Central memory CD8-positive, alpha-beta T cell (primary cell): ENCODE data around the gene BOC.

Experiments used
- ATAC-seq: fragments of 150-1000 bp; cut with Tn5 transposase; replicated peaks from 2 replicates; pipeline ENCODE4 v1.10.0; 2022; ENCODE audit warnings: mild to moderate bottlenecking, moderate FRiP score, moderate number of reproducible peaks; ENCODE audit not compliant: poor library complexity, severe bottlenecking; ENCODE audit errors: extremely low read depth
- DNase-seq, 2 donors: peaks; one replicate each; pipeline ENCODE4 v3.0.0; 2021; ENCODE audit warnings: low spot score in 2 of 2
- H3K27ac Mint-ChIP-seq: one replicate; pipeline ENCODE4 v1.8.0; 2022; ENCODE audit warnings: low read depth, mild to moderate bottlenecking, moderate library complexity, mixed read lengths
- H3K27me3 Mint-ChIP-seq: one replicate; pipeline ENCODE4 v1.8.0; 2022; ENCODE audit warnings: mixed read lengths
- H3K36me3 Mint-ChIP-seq: one replicate; pipeline ENCODE4 v1.8.0; 2022; ENCODE audit warnings: mild to moderate bottlenecking, moderate library complexity, mixed read lengths; ENCODE audit not compliant: insufficient read depth
- H3K4me1 Mint-ChIP-seq: one replicate; pipeline ENCODE4 v1.8.0; 2022; ENCODE audit warnings: mixed read lengths
- H3K4me3 Mint-ChIP-seq: one replicate; pipeline ENCODE4 v1.8.0; 2022; ENCODE audit warnings: mild to moderate bottlenecking, moderate library complexity, mixed read lengths
- H3K9me3 Mint-ChIP-seq: one replicate; pipeline ENCODE4 v1.8.0; 2022; ENCODE audit warnings: mixed read lengths

Gene BOC

DNA sequence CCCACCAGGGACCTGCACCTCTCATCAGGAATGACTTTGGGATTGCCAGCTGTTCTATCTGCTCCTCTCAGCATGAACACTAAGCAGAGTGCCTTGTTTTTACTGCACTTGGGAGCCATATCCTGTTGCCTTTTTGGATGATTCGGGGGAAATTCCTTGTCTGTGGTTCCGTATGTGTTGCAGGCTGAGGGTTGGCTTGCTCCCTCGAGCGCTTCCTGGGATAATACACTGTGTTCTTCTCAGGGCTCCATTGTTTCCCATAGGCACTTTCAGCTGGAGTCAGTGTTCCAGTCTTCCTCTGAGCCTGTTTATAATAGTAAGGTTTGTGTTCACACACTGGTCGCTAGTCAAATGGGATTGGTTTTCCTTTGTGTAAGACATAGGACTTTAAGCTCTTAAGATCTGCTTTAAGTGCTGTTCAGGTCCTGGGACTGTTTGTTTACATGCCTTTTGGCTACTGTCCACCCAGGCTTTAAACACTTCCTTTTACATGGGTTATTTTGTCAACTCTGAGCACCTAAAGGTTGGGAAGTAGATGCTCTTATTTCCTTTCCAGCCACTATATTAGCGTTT, 23.4 kb downstream of the BOC start:
- no peaks in the 10 kb centered on the region for H3K4me1 Mint-ChIP-seq

DNA sequence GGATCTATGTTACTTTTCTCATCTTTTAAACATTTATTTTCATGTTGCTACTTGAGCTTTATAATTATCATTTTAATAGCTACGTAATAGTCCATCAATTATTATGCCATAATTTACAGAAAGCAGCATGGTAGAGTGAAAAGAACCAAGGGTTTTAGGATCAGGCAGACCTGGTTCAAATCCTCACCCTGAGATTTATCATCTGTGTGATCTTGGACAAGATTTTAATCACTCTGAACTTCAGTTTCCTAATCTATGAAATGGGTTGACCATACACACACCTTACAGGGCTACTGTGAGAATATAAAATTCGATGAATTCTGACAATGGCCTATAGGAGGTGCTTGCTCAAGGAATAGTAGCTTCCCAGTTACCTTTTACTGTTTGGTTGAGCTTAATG, 27.1 kb downstream of the BOC start:
- Mint-ChIP-seq H3K27me3 (peaks cover 67% of the 10 kb centered on the region), H3K4me1 (peaks cover 8% of the 10 kb centered on the region), H3K4me3 (no peak overlapping the region), H3K36me3 (no peaks in the 10 kb centered on the region), H3K27ac (no peak overlapping the region), H3K9me3 (no peaks in the 10 kb centered on the region)
- ATAC-seq = no peak
- no peak for DNase-seq

More for the DNA sequence above, 23.4 kb downstream of the BOC start:
- H3K4me3 Mint-ChIP-seq = no peak overlapping the region
- no peak overlapping the region for H3K27ac Mint-ChIP-seq
- no peaks in the 10 kb centered on the region for H3K36me3 Mint-ChIP-seq
- H3K9me3 Mint-ChIP-seq = no peaks in the 10 kb centered on the region
- no peak for ATAC-seq
- H3K27me3 Mint-ChIP-seq = peaks cover 34% of the 10 kb centered on the region
- DNase-seq = no peak

DNA sequence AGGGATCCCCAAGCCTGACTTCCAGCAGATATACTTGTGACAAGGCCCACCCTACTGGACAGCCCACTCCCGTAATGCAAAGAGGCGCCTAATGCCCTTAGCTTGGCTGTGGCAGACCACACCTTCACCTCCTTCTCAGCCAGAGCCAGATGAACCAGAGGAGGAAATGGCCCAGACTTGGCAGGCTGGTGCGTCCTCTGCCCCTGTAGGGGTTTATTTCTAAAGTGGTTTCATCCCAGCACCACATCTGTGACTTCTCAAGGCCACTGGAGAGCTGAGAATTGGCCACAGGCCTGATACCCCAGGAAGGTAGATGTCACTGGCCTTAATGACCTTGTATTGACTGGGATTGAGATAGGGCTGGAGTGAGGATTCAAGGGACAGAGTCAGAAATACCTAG, 29.5 kb downstream of the BOC start:
- DNase-seq (no peak), ATAC-seq (no peak)
- H3K4me1 Mint-ChIP-seq = peaks cover 8% of the 10 kb centered on the region
- H3K36me3 Mint-ChIP-seq = no peaks in the 10 kb centered on the region
- no peak overlapping the region for H3K27ac Mint-ChIP-seq
- H3K27me3 Mint-ChIP-seq = peaks cover 55% of the 10 kb centered on the region
- H3K9me3 Mint-ChIP-seq = no peaks in the 10 kb centered on the region
- no peak overlapping the region for H3K4me3 Mint-ChIP-seq

DNA sequence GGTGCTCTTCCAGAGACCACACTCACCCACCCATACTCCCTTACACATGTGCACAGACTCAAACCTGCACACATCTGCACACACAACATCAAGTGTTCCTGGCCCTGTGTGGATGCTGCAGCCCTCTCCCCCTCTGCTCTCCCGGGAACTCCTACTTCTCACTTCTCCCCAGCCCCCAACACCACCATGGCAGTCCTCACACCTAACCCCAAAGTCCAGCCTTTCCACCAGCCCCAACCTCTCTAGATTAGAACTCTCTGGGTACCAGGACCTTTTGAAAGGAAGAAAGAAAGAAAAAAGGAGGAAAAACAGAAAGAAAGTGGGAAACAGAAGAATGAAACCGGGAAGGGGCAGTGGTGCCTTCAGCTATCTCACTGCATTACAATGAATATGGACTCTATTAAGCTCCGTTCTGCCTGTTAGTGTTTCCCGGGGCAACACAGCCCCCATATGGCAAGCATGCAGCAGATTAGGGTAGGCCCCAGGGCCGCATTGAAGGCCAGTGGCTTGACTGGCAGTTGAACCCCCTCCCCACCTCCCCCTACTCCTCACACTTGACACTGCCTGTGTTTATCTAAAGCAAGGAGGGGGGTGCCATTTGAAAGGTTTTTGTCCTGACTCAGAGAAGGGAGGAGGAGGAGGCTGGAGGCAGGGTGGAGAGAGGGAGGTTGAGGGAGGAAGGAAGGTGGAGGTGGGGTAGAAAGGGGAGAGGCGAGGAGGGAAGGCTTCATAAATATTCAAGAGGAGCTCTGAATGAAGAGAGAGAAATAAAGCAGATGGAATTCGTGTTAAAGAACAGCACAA, 30.1 kb downstream of the BOC start:
- Mint-ChIP-seq H3K4me3 (no peak overlapping the region), H3K36me3 (no peaks in the 10 kb centered on the region), H3K27ac (peak overlapping the region; percentile 27), H3K9me3 (no peaks in the 10 kb centered on the region), H3K4me1 (peaks cover 8% of the 10 kb centered on the region), H3K27me3 (peaks cover 55% of the 10 kb centered on the region)
- DNase-seq (no peak), ATAC-seq (no peak)

DNA sequence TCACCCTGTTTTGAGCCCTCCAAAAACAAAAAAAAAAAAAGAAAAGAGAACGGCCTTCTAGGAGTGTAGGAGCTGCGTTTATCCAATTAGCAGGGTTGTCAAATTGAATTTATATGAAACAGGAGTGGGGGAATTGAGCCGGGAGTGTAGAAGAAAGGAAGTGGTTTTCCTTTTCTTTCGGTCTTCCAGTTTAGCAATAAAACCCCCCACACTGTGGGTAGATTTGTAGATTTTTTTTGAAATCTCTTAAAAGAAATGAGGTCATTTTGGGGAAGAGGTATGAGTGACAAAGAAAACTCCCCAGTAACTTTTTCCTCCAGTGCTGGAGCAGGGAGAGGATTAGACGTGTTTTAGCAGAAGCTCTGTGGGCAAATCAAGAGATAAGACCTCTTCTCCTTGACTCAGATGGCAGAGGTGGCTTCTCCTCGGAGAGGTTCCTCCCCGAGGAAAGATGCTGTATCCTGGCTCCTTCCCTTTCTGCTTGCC, 30.8 kb downstream of the BOC start:
- peaks cover 62% of the 10 kb centered on the region for H3K27me3 Mint-ChIP-seq
- H3K4me3 Mint-ChIP-seq = no peak overlapping the region
- H3K36me3 Mint-ChIP-seq = no peaks in the 10 kb centered on the region
- H3K27ac Mint-ChIP-seq = peak overlapping the region; percentile 27
- DNase-seq (no peak), ATAC-seq (no peak)
- H3K9me3 Mint-ChIP-seq = no peaks in the 10 kb centered on the region
- H3K4me1 Mint-ChIP-seq = peaks cover 8% of the 10 kb centered on the region

DNA sequence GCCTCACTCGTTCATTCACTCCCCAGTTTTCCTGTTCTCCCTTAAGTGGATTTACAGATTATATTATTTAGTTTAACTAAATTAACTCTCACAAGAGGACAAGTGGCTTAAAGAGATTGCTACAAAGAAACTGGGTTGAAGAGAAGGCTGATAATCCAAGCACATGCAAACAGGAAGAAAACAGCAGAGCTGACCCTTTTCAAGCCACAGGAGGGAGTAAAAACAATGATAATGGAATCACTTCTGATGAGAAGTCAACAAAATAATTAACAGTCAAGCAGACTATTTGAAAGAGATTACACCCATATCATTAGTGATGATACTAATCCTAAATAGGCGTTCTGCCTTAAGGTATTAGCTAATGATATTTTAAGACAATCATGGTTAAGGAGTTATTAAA, 31.7 kb downstream of the BOC start:
- no peak for DNase-seq
- Mint-ChIP-seq H3K27me3 (peaks cover 65% of the 10 kb centered on the region), H3K4me3 (no peak overlapping the region), H3K9me3 (no peaks in the 10 kb centered on the region), H3K4me1 (peaks cover 8% of the 10 kb centered on the region), H3K36me3 (no peaks in the 10 kb centered on the region), H3K27ac (no peak overlapping the region)
- no peak for ATAC-seq

DNA sequence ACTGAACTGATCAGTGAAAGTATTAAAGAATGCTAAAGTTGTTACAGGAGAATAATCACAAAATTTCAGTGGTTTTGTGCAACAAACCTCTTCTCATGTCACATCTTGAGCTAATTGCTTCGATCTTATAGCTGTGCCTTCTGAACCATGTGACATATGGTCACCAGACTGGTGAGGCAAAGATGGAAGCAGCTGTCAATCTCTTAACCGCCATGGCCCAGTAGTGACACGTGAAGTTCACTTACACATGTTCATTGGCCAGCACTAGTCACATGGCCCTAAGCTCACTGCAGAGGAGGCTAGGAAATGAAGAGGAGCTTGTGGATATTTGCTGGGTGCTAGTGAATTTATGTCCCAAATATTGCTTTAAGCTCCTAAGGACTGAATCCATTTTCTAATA, 32.5 kb downstream of the BOC start:
- Mint-ChIP-seq H3K36me3 (no peaks in the 10 kb centered on the region), H3K9me3 (no peaks in the 10 kb centered on the region), H3K27me3 (peaks cover 65% of the 10 kb centered on the region), H3K4me3 (no peak overlapping the region), H3K4me1 (peaks cover 8% of the 10 kb centered on the region), H3K27ac (no peak overlapping the region)
- no peak for ATAC-seq
- no peak for DNase-seq

DNA sequence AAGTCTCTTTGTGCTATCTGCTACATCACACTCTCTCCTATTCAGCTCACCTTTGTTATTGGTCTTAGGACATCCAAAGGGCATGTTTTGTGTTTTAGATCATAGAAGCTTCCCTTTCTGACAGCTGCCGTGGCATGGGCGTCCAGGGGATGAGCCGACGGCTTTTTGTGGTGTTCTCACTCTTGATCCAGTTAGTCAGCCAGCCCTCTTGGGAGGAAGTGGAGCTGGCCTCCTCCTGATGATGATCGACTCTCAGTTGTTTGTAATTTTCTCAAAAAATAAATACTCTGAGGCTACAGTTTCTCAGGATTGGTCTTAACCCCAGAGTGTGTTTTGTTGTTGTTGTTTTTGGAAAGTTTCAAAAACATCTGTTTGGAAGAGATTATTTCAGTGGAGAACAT, 34.4 kb downstream of the BOC start:
- no peaks in the 10 kb centered on the region for H3K36me3 Mint-ChIP-seq
- no peak for ATAC-seq
- no peaks in the 10 kb centered on the region for H3K9me3 Mint-ChIP-seq
- peaks cover 46% of the 10 kb centered on the region for H3K27me3 Mint-ChIP-seq
- no peak for DNase-seq
- no peak overlapping the region for H3K27ac Mint-ChIP-seq
- H3K4me1 Mint-ChIP-seq = peaks cover 8% of the 10 kb centered on the region
- H3K4me3 Mint-ChIP-seq = no peak overlapping the region

DNA sequence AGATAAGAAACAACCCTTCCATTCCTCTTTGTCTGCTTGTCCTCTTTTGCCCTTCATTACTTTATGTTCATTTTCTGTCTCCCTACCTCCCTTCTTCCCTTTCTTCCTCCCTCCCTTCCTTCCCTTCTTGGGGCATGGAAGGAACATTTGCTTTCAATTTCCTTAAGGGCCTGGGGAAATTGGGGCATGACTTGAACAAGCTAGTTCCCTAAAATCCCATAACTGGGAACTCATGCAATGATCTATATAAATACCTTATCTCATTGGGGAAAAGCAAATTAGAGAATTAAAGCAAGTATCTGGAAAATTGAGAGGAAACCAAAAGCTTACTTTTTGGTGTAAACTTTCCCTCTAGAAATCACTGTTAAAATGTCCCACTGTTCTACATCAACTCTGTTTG, 35.7 kb downstream of the BOC start:
- DNase-seq (no peak), ATAC-seq (no peak)
- peaks cover 42% of the 10 kb centered on the region for H3K27me3 Mint-ChIP-seq
- no peaks in the 10 kb centered on the region for H3K36me3 Mint-ChIP-seq
- H3K4me1 Mint-ChIP-seq = peaks cover 1% of the 10 kb centered on the region
- no peak overlapping the region for H3K27ac Mint-ChIP-seq
- H3K9me3 Mint-ChIP-seq = no peaks in the 10 kb centered on the region
- H3K4me3 Mint-ChIP-seq = no peak overlapping the region

DNA sequence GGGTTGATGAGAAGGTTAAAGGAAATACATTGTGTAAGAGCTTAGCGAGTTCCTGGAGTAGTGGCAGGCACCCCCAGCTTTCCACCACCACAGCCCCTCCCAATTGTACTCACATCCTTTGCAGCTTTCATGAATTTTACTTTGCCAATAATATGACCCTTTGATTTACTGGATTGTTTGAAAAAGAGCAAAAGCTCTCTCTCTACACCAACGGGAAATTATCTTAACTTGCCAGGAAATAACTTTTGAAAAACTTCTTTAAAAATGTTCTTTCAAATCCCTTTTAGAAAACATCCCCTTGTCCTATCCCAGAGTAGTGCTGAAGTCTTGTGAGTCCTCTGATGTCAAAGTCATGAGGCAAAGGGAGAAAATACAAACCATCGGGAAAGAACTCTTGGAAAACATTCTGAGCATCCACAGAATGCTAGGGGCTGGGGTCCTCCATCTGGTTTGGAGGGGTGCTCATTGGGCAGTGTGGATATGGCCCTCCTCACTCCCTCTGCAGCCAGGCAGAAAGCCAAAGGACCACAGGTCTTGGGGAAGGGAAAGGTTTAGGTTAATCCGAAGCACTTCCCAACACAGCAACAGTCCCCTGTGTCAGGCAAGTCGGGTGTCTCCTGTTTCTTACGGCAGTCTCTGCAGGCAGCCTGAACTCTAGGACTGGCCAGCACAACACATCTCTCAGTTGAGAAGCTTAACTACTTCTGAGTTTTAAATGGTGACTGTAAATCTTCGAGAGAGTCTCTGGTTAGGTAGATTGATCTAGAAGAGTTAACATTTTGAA, 36.5 kb downstream of the BOC start:
- no peaks in the 10 kb centered on the region for H3K36me3 Mint-ChIP-seq
- H3K9me3 Mint-ChIP-seq = no peaks in the 10 kb centered on the region
- ATAC-seq (no peak), DNase-seq (no peak)
- no peaks in the 10 kb centered on the region for H3K4me1 Mint-ChIP-seq
- peaks cover 34% of the 10 kb centered on the region for H3K27me3 Mint-ChIP-seq
- no peak overlapping the region for H3K27ac Mint-ChIP-seq
- H3K4me3 Mint-ChIP-seq = no peak overlapping the region

DNA sequence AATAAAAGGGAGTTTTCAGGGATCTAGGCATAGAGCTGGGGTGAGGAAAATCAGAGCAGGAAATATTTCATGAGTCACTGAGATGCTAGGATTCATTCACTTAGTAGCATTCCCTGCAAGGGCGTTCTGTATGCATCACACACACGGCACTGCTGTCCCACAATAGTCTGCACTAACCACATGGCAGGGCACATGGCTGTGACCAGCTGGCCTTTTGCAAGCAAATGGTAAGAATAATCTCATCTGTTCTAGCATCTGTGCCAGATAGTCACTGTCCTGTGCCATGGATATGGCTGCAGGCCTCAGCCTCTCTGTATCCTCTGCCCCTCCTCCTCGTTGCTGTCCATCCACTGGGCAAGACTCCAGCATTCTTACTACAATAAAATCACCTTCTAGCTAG, 37.8 kb downstream of the BOC start:
- Mint-ChIP-seq H3K4me3 (no peak overlapping the region), H3K27me3 (peaks cover 32% of the 10 kb centered on the region), H3K27ac (no peak overlapping the region), H3K36me3 (no peaks in the 10 kb centered on the region), H3K9me3 (no peaks in the 10 kb centered on the region), H3K4me1 (no peaks in the 10 kb centered on the region)
- DNase-seq (no peak), ATAC-seq (no peak)

DNA sequence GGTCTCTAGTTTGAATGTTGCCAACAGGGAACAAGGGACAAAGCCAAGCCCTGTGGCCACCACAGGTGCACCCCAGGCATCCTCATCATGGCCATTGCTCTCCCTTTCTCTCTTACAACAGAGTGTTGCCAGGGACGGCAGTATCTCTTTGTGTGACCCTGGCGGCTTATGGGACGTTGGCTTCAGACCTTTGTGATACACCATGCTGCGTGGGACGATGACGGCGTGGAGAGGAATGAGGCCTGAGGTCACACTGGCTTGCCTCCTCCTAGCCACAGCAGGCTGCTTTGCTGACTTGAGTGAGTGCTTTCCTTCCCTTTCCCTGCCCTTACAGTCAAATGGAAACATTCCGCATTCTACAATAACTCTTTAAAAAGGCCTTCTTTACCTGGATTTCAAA, 38.2 kb downstream of the BOC start:
- H3K4me1 Mint-ChIP-seq = no peaks in the 10 kb centered on the region
- H3K27me3 Mint-ChIP-seq = peaks cover 32% of the 10 kb centered on the region
- DNase-seq = no peak

DNA sequence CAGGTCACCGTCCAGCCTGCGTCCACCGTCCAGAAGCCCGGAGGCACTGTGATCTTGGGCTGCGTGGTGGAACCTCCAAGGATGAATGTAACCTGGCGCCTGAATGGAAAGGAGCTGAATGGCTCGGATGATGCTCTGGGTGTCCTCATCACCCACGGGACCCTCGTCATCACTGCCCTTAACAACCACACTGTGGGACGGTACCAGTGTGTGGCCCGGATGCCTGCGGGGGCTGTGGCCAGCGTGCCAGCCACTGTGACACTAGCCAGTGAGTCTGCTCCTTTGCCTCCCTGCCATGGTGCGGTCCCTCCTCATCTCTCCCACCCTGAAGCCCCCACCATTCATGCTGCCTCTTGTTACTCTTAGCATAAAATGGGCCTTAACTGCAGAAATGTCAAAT, 39.2 kb downstream of the BOC start:
- ATAC-seq = no peak
- Mint-ChIP-seq H3K36me3 (no peaks in the 10 kb centered on the region), H3K4me1 (no peaks in the 10 kb centered on the region), H3K27me3 (peaks cover 32% of the 10 kb centered on the region), H3K27ac (no peak overlapping the region), H3K9me3 (no peaks in the 10 kb centered on the region), H3K4me3 (no peak overlapping the region)
- no peak for DNase-seq

More for the DNA sequence above, 38.2 kb downstream of the BOC start:
- Mint-ChIP-seq H3K27ac (no peak overlapping the region), H3K4me3 (no peak overlapping the region), H3K36me3 (no peaks in the 10 kb centered on the region), H3K9me3 (no peaks in the 10 kb centered on the region)
- ATAC-seq = no peak
